Mucosa of descending colon (tissue), 3 donors: ENCODE results near the gene GIMAP7. TPM values are rescaled to one million over a fixed set of nuclear protein-coding genes. Genes with fewer than 3 reads are reported as not detected.

ENCODE experiments used
- ATAC-seq: fragments of 200-7000 bp; cut with Tn5 transposase; one replicate; pipeline ENCODE4 v1.9.1; 2020; ENCODE audit warnings: mild to moderate bottlenecking, moderate library complexity
- DNase-seq, 3 donors: peaks; one replicate each; pipeline ENCODE4 v3.0.0-alpha.2; 2020
- H3K36me3 ChIP-seq: fragments of 200-600 bp; one replicate; pipeline ENCODE4 v1.8.0; 2021; ENCODE audit warnings: low read depth, mild to moderate bottlenecking
- H3K4me1 ChIP-seq: fragments of 200-600 bp; one replicate; pipeline ENCODE4 v1.8.0; 2021; ENCODE audit warnings: low read depth, mild to moderate bottlenecking
- H3K4me3 ChIP-seq: fragments of 200-600 bp; one replicate; pipeline ENCODE4 v1.8.0; 2021; ENCODE audit warnings: mild to moderate bottlenecking
- H3K9me3 ChIP-seq: fragments of 200-600 bp; one replicate; pipeline ENCODE4 v1.8.0; 2021; ENCODE audit warnings: mild to moderate bottlenecking
- intact Hi-C, 2 donors: fragments of 100-400 bp; cut with DNase I in 1 of 2; cut with micrococcal nuclease in 1 of 2; formaldehyde crosslinking; loops; one replicate each; pipeline versions ENCODE4 v1.11.0 to v1.11.1; 2022; cut with DNase I, micrococcal nuclease
- total RNA-seq, 3 donors: library from RNA; stranded (reverse); fragmentation: NEBNext Ultra II Directional in 2 of 3; extraction: Animal tissue kit (Norgen Biotek cat#: 25700) in 2 of 3; gene quantifications; one replicate each; pipeline versions ENCODE4 v1.2.1 to v1.2.4, GENCODE V29; 2021 to 2023
- TF ChIP-seq, protein P1 (sequence below): fragments of 200-600 bp; IDR thresholded peaks from one replicate; pipeline ENCODE4 v1.8.0; 2022; ENCODE audit warnings: antibody characterized with exemption, mild to moderate bottlenecking
- donor health status: DM: no; HTN: no; CAD: no; lungs with moderate emphysema.
- donor health status: DM: no; HTN: no; CAD: no.
- donor health status: DM: no; HTN: yes; CAD: no.

The GIMAP7 gene
- total RNA-seq, 3 donors from 2014 or later = 6.7 to 11.5 (median 9.8) TPM

GRCh38 chr7:150531704-150532103, 17.0 kb downstream of the GIMAP7 start:
- TF ChIP-seq, protein P1, sequence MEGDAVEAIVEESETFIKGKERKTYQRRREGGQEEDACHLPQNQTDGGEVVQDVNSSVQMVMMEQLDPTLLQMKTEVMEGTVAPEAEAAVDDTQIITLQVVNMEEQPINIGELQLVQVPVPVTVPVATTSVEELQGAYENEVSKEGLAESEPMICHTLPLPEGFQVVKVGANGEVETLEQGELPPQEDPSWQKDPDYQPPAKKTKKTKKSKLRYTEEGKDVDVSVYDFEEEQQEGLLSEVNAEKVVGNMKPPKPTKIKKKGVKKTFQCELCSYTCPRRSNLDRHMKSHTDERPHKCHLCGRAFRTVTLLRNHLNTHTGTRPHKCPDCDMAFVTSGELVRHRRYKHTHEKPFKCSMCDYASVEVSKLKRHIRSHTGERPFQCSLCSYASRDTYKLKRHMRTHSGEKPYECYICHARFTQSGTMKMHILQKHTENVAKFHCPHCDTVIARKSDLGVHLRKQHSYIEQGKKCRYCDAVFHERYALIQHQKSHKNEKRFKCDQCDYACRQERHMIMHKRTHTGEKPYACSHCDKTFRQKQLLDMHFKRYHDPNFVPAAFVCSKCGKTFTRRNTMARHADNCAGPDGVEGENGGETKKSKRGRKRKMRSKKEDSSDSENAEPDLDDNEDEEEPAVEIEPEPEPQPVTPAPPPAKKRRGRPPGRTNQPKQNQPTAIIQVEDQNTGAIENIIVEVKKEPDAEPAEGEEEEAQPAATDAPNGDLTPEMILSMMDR = no peak
- DNase-seq (no peak), ATAC-seq (no peak)
- intact Hi-C loops = no loop called here
- no peaks in the 10 kb centered on the region for H3K36me3 ChIP-seq
- H3K4me1 ChIP-seq = no peaks in the 10 kb centered on the region
- peaks cover 7% of the 10 kb centered on the region for H3K9me3 ChIP-seq
- no peak overlapping the region for H3K4me3 ChIP-seq

DNA sequence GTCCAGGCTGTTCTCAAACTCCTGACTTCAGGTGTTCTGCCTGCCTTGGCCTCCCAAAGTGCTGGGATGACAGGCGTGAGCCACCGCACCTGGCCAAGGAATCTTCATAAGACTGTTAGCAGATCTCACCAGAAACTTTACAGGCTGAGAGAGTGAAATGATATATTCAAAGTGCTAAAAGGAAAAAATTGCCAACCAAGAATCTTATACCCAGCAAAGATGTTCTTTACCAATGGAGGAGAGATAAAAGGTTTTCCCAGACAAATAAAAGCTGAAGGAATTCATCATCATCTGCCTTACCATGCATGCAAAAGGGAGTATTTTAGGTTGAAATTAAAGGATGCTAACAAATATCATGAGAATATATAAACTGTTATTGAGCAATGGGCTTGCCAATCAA, 23.6 kb downstream of the GIMAP7 start:
- Histone ChIP-seq H3K36me3 (no peaks in the 10 kb centered on the region), H3K9me3 (peaks cover 26% of the 10 kb centered on the region), H3K4me1 (no peaks in the 10 kb centered on the region), H3K4me3 (no peak overlapping the region)
- DNase-seq (no peak), ATAC-seq (no peak)
- TF ChIP-seq, protein P1 = no peak
- intact Hi-C loops = no loop called here

DNA sequence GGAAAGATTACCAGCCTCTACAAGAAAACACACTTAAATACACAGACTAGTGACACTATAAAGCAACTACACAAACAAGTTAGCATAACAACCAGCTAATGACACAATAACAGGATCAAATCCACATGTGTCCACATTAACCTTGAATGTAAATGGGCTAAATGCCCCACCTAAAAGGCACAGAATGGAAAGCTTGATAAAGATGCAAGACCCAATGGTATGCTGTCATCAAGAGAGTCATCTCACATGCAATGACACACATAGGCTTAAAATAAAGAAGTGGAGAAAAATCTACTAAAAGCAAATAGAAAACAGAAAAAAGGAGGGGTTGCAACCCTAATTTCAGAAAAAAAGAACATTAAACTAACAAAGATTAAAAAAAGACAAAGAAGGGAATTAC, 38.5 kb downstream of the GIMAP7 start:
- Histone ChIP-seq H3K4me1 (no peaks in the 10 kb centered on the region), H3K4me3 (no peak overlapping the region), H3K9me3 (peaks cover 11% of the 10 kb centered on the region), H3K36me3 (no peaks in the 10 kb centered on the region)
- ATAC-seq (no peak), DNase-seq (no peak)
- TF ChIP-seq, protein P1 = no peak
- intact Hi-C loops = no loop called here

- TF ChIP-seq, protein P1 = no peak
- intact Hi-C loops = no loop called here
- H3K9me3 ChIP-seq = peaks cover 19% of the 10 kb centered on the region
Observed at GRCh38 chr7:150556521-150557138, 42.0 kb downstream of the GIMAP7 start.

GRCh38 chr7:150560486-150560885, 45.8 kb downstream of the GIMAP7 start:
- peaks cover 19% of the 10 kb centered on the region for H3K9me3 ChIP-seq
- no peak for DNase-seq
- H3K4me3 ChIP-seq = no peak overlapping the region
- TF ChIP-seq, protein P1 = no peak
- ATAC-seq = no peak
- intact Hi-C loops = no loop called here
- no peaks in the 10 kb centered on the region for H3K36me3 ChIP-seq
- no peaks in the 10 kb centered on the region for H3K4me1 ChIP-seq

More at GRCh38 chr7:150556521-150557138, 42.0 kb downstream of the GIMAP7 start:
- DNase-seq (no peak), ATAC-seq (peak; percentile 80)
- Histone ChIP-seq H3K36me3 (no peaks in the 10 kb centered on the region), H3K4me3 (no peak overlapping the region), H3K4me1 (no peaks in the 10 kb centered on the region)

DNA sequence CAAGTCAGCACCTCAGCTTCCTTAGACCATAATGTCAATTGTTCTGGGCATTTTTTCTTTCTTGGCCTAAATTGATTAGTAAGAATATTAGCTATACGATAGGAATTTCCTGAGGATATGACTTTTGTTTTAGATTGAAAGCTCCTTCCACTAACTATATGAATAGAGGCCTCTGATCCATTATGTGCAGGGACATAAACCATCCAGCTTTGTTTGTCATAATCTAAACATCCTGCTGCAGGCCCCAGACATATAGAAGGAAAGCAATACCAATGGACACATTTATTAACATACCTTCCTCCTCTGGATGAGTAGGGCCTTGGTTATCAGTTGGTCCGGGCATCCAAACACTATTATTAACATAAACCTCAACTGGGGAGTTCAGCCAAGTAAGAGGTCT, 48.2 kb downstream of the GIMAP7 start:
- H3K9me3 ChIP-seq = peaks cover 19% of the 10 kb centered on the region
- no peak overlapping the region for H3K4me3 ChIP-seq
- TF ChIP-seq, protein P1 = no peak
- DNase-seq = no peak
- H3K4me1 ChIP-seq = no peaks in the 10 kb centered on the region
- intact Hi-C loops = no loop called here
- ATAC-seq = no peak
- no peaks in the 10 kb centered on the region for H3K36me3 ChIP-seq
